Heart left ventricle (tissue), 16 donors: ENCODE results near the gene DACT2. TPM values are rescaled to one million over a fixed set of nuclear protein-coding genes. Genes with fewer than 3 reads are reported as not detected.
"Not testable (repeated sequence)": the region's sequence is repeated elsewhere in the genome, so short reads cannot be mapped to it uniquely, and the experiment has no call there.

Experiments used
- ATAC-seq, 4 donors: fragments of 200-7000 bp; cut with Tn5 transposase; one replicate each; pipeline ENCODE4 v1.9.1; 2020 to 2022; ENCODE audit warnings: moderate library complexity in 4 of 4, mild to moderate bottlenecking in 3 of 4, moderate number of reproducible peaks in 1 of 4
- DNase-seq, 5 donors: peaks; one replicate each; pipeline ENCODE4 v3.0.0-alpha.2; 2020
- H3K27ac ChIP-seq, 12 donors: fragments of 200-600 bp; sonication (generic) in 4 of 12; one replicate each; pipeline versions ENCODE4 v1.5.0 to v1.8.0; 2016 to 2022; ENCODE audit warnings: mild to moderate bottlenecking in 2 of 12
- H3K27me3 ChIP-seq, 9 donors: fragments of 200-600 bp; sonication (generic) in 2 of 9; one replicate each; pipeline versions ENCODE4 v1.5.1 to v1.8.0; 2016 to 2022; ENCODE audit warnings: mild to moderate bottlenecking in 3 of 9
- H3K36me3 ChIP-seq, 9 donors: fragments of 200-600 bp; sonication (generic) in 2 of 9; one replicate each; pipeline versions ENCODE4 v1.5.0 to v1.8.0; 2018 to 2022; ENCODE audit warnings: mild to moderate bottlenecking in 2 of 9
- H3K4me1 ChIP-seq, 12 donors: fragments of 200-600 bp; sonication (generic) in 4 of 12; one replicate each; pipeline versions ENCODE4 v1.5.0 to v1.8.0; 2016 to 2022; ENCODE audit warnings: mild to moderate bottlenecking in 3 of 12
- H3K4me3 ChIP-seq, 12 donors: fragments of 200-600 bp; sonication (generic) in 4 of 12; one replicate each; pipeline versions ENCODE4 v1.5.0 to v1.8.0; 2017 to 2022; ENCODE audit warnings: mild to moderate bottlenecking in 9 of 12, moderate library complexity in 4 of 12
- H3K9me3 ChIP-seq, 12 donors: fragments of 200-600 bp; sonication (generic) in 4 of 12; one replicate each; pipeline versions ENCODE4 v1.5.0 to v1.8.0; 2016 to 2022; ENCODE audit warnings: mild to moderate bottlenecking in 1 of 12
- POLR2A ChIP-seq, 2 donors: fragments of 450-650 bp; IDR thresholded peaks; one replicate each; pipeline ENCODE4 v1.6.1; 2017; ENCODE audit warnings: antibody characterized with exemption in 2 of 2, mild to moderate bottlenecking in 2 of 2, moderate library complexity in 2 of 2
- WGBS, 4 donors: extraction: QIAGEN DNeasy Blood & Tissue Kit in 2 of 4; methylation state at CpG; one replicate each; pipeline versions ENCODE4 v1.1.5 to v1.1.7; 2013 to 2018; 5-methylcytosine and 5-hydroxymethylcytosine counted together
- intact Hi-C, 10 donors: fragments of 100-400 bp; cut with DNase I; formaldehyde crosslinking; loops; one replicate each; pipeline versions ENCODE4 v1.11.1 to v1.14.2; 2022
- polyA plus RNA-seq, 2 donors: library from polyadenylated mRNA; stranded (reverse); fragments of 200-250 nt; gene quantifications; one replicate each; pipeline ENCODE4 v1.2.3, GENCODE V29; 2013
- total RNA-seq, 9 donors: library from RNA; depleted of rRNA in 2 of 9; stranded (reverse); fragments of >200 nt in 2 of 9; fragmentation: NEBNext Ultra II Directional in 3 of 9; extraction: Animal tissue kit (Norgen Biotek cat#: 25700) in 3 of 9; gene quantifications; one replicate each; pipeline versions ENCODE4 v1.1.0 to v1.2.4, GENCODE V29; 2016 to 2023
- TF ChIP-seq, protein P1 (sequence below), 12 donors: fragments of 200-600 bp; sonication (generic) in 4 of 12; IDR thresholded peaks; one replicate each; pipeline versions ENCODE4 v1.5.0 to v1.8.0; 2018 to 2022; ENCODE audit warnings: antibody characterized with exemption in 12 of 12, mild to moderate bottlenecking in 5 of 12
- donor health status: ischemic (EF 13 %, LVEDD 7.1; RV severe dilation, severe dysfunction).
- donor health status: healthy with polysubstance abuse.
- donor health status: DM: no; HTN: yes; CAD: no.
- donor health status: DM: no; HTN: no; CAD: no.
- donor health status: ischemic (EF 25% LVEDD 6.9; RV normal size, moderate dysfunction).
- donor health status: ischemic (EF 25% LVEDD 5.7; RV mildly dilated, moderate dysfunction).
- donor health status: healthy.
- donor health status: DM: yes; HTN: yes; CAD: no.
- donor health status: ischemic (EF 35%, LVEDD 5.7; RV mildly dilated, moderate dysfunction).
- donor health status: nonischemic (EF 11% LVEDD 7.7; RV severe dilation, severe dysfunction).
- donor health status: DM: yes; HTN: yes; CAD: no.
- donor health status: PGD.
- donor health status: ischemic (EF 29% LVEDD 5.4; RV normal size, mild dysfunction).
- donor health status: nonischemic (EF 23%, LVEDD 6.1; RV moderate dilation, normal function).

The DACT2 gene
- total and polyA plus RNA-seq, 11 donors = 0.14 to 3.8 (median 0.30) TPM

DNA sequence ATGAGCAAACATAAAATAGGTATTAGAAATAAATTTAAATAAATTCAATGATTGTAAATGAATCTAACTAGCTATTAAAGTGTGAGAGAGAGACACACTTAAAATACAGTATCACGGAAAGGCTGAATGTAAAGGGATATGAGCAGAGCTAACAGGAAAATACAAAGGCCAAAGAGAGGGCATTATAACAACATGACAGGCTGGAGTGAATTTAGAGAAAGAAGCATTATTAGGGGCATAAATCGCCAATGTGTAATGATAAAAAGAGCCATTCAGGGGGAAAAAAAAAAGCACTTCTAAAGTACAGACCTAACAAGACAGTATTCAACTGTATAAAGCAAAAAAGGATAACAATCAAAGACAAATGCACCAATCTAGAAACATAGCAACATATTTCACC lies 28.1 kb downstream of the DACT2 start:
- H3K27me3 ChIP-seq = peaks cover 0 to 34% (median 0%) of the 10 kb centered on the region in 9 donors
- WGBS, 4 donors = 82 to 89% (median 86%) methylated on average over 2 of the region's 2 CpGs

DNA sequence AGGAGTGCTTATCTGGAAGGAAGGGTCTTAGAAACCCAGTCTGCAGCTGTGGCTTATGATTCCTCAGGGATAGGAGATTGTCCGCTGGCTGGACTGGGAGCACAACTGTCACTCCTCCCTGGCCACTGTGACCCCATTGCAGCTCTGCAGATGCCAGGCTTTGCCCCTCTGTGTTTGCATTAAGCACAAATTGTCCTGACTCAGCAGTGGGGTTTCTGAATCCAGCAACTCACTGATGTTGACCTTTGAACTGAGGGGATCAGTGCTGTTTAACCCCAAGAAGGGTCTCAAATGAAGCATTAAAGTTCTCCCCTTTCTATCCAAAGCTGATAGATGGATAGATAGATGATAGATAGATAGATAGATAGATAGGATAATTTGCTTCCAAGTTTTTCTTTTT lies 29.5 kb downstream of the DACT2 start:
- Histone ChIP-seq H3K36me3 (no peaks in the 10 kb centered on the region), H3K27ac (no peak overlapping the region), H3K9me3 (no peaks in the 10 kb centered on the region), H3K27me3 (peaks cover 0 to 34% (median 0%) of the 10 kb centered on the region in 9 donors), H3K4me3 (no peak overlapping the region), H3K4me1 (no peaks in the 10 kb centered on the region)
- TF ChIP-seq POLR2A (IDR thresholded peaks at IDR 0.05) = no peak
- TF ChIP-seq, protein P1, sequence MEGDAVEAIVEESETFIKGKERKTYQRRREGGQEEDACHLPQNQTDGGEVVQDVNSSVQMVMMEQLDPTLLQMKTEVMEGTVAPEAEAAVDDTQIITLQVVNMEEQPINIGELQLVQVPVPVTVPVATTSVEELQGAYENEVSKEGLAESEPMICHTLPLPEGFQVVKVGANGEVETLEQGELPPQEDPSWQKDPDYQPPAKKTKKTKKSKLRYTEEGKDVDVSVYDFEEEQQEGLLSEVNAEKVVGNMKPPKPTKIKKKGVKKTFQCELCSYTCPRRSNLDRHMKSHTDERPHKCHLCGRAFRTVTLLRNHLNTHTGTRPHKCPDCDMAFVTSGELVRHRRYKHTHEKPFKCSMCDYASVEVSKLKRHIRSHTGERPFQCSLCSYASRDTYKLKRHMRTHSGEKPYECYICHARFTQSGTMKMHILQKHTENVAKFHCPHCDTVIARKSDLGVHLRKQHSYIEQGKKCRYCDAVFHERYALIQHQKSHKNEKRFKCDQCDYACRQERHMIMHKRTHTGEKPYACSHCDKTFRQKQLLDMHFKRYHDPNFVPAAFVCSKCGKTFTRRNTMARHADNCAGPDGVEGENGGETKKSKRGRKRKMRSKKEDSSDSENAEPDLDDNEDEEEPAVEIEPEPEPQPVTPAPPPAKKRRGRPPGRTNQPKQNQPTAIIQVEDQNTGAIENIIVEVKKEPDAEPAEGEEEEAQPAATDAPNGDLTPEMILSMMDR (IDR thresholded peaks at IDR 0.05) = no peak
- 70 to 89% (median 85%) methylated on average over 1 of the region's 1 CpG for WGBS, 4 donors
- intact Hi-C loops = no loop called here
- DNase-seq = no peak
- no peak for ATAC-seq

More for the DNA sequence above, 28.1 kb downstream of the DACT2 start:
- Histone ChIP-seq H3K9me3 (no peaks in the 10 kb centered on the region), H3K27ac (no peak overlapping the region), H3K4me1 (no peaks in the 10 kb centered on the region), H3K4me3 (no peak overlapping the region), H3K36me3 (no peaks in the 10 kb centered on the region)
- DNase-seq = no peak
- TF ChIP-seq, protein P1 (IDR thresholded peaks at IDR 0.05) = no peak
- TF ChIP-seq POLR2A (IDR thresholded peaks at IDR 0.05) = no peak
- no peak for ATAC-seq
- intact Hi-C loops = no loop called here

DNA sequence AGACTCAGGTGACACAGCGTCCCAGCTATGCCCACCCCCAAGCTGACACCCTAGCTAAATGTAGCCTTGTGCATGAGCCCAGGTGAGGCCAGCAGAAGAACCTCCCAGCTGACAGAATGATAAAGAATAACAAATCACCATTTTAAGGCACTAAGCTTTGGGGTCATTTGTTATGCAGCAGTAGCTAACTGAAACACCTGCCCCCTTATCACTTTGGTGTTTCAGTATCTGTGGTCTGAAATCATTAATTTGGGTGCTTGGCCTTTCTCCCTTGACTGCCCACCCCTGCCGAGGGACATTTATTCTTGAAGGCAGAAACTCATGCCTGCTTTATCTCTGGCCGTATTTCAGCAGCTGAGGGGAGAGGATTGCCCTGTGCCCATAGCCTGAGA lies 30.0 kb downstream of the DACT2 start:
- H3K27me3 ChIP-seq = peaks cover 0 to 29% (median 0%) of the 10 kb centered on the region in 9 donors
- 51 to 86% (median 73%) methylated on average over 3 of the region's 3 CpGs for WGBS, 4 donors
- TF ChIP-seq, protein P1 (IDR thresholded peaks at IDR 0.05) = no peak
- TF ChIP-seq POLR2A (IDR thresholded peaks at IDR 0.05) = no peak
- H3K4me1 ChIP-seq = no peaks in the 10 kb centered on the region
- ATAC-seq (no peak), DNase-seq (no peak)
- no peaks in the 10 kb centered on the region for H3K36me3 ChIP-seq
- intact Hi-C loops = no loop called here
- no peak overlapping the region for H3K4me3 ChIP-seq
- H3K27ac ChIP-seq = no peak overlapping the region
- H3K9me3 ChIP-seq = no peaks in the 10 kb centered on the region

DNA sequence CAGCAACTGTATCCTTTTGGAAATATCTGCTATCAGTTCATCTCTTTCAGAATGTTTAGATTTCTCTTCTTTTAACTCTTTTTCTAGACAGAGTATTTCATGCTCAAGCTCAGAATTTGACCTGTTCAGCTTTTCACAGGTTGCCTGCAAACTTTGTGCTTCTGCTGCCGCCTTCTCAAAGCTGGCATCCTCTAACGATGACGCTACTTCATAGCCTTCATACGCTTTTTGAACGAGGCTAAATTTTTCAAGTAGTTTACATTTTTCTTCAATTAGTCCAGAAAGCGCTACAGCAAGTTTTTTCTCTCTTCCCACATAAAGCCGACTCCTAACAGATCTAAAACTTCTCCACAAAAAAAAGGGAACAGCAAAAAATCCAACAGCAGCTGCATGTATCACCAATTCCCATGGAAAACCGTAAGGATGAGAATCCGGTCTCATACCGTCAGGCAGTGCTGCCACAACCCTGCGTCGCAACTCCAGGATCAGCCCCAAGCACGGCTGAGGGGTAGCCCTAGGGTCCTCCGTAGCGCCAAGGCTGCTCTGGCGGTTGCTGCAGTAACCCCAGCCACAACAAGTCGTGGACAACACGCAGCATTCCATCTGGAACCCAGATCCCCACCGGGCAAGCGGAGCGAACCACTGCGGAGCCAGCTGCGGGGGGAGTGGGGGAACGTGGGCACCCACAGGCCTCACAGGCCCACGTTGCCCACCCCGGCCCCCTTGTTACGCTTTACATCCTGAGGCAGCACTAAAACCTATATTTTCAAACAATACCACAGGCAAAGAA lies 30.6 kb downstream of the DACT2 start:
- no peak for ATAC-seq

DNA sequence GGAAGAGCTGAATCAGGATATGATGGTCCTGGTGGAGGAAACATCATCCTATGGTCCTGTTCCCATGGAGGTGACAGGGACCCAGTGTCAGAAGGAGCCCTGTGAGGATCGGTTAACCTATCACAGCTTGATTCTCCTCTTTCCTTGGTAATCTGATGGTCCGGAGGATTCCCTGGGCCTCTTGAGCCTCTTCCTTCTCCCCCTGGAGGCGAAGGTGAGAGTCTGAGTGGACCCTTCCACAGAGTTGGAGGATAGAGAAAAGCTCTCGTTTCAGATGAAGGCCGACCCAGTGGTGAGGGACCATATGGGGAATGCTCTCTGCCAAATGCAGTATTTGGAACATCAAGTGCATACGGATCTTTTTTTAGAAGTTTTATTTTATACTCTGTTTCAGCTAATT lies 32.1 kb downstream of the DACT2 start:
- H3K4me3 ChIP-seq, H3K9me3 ChIP-seq, intact Hi-C loops, ATAC-seq, DNase-seq, H3K4me1 ChIP-seq, H3K27ac ChIP-seq, H3K36me3 ChIP-seq: not testable (repeated sequence)
- 59 to 74% (median 63%) methylated on average over 6 of the region's 6 CpGs for WGBS, 4 donors
- H3K27me3 ChIP-seq = peaks cover 0 to 33% (median 0%) of the 10 kb centered on the region in 9 donors

More for the DNA sequence above, 30.6 kb downstream of the DACT2 start:
- H3K9me3 ChIP-seq = no peaks in the 10 kb centered on the region
- intact Hi-C loops = no loop called here
- no peak for DNase-seq
- H3K4me3 ChIP-seq = no peak overlapping the region
- TF ChIP-seq POLR2A (IDR thresholded peaks at IDR 0.05) = no peak
- TF ChIP-seq, protein P1 (IDR thresholded peaks at IDR 0.05) = no peak
- no peaks in the 10 kb centered on the region for H3K4me1 ChIP-seq
- WGBS, 4 donors = 90 to 94% (median 93%) methylated on average over 22 to 27 of the region's 27 CpGs
- H3K27ac ChIP-seq = no peak overlapping the region
- no peaks in the 10 kb centered on the region for H3K36me3 ChIP-seq
- H3K27me3 ChIP-seq = peaks cover 0 to 26% (median 0%) of the 10 kb centered on the region in 9 donors

DNA sequence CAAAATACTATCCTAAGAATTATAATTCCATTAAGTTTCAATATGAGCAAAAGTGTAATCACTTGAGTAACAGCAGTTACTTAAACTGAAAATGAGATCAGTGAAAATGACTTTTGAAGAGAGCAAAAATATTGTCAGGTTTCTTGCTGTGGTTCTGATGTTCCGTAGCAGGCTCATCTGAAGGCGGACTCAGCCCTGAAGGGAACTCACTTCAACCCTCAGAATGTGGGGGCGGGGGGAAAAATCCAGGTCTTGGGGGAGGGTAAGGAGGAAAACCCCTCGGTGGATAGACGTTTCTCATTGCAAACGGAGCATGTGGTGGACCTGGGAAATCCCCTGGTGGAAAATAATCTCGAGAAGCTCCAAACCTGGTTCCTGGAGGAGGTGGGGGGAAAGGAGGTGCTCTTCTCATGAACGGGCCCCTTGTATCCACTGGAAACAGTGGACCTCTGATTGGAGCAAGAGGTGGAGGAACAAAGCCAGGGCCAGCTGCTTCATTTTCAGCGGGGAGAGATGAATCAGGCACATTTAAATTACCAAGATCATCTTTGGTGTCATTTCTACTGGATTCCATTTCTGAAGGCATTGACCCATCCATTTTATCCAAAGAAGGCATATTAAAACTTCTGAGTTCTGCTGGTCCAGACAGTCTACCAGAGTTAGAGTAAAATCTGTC lies 32.7 kb downstream of the DACT2 start:
- H3K36me3 ChIP-seq, H3K9me3 ChIP-seq, H3K27ac ChIP-seq, H3K4me1 ChIP-seq, DNase-seq, intact Hi-C loops, H3K4me3 ChIP-seq, ATAC-seq: not testable (repeated sequence)
- WGBS, 4 donors = 65 to 77% (median 69%) methylated on average over 9 of the region's 9 CpGs
- peaks cover 0 to 28% (median 0%) of the 10 kb centered on the region in 9 donors for H3K27me3 ChIP-seq
